Fibroblast of lung (primary cell): ENCODE data around the gene FAM174C.

Experiments used
- EZH2 ChIP-seq: IDR thresholded peaks from 2 replicates; pipeline ENCODE4 v1.5.1; 2012; ENCODE audit warnings: low read length, control low read depth, mild to moderate bottlenecking; ENCODE audit errors: missing control alignments
- TF ChIP-seq, protein P1 (sequence below), 2 donors: IDR thresholded peaks in 1 of 2; conservative IDR thresholded peaks in 1 of 2; 1 replicate in 1 of 2; 2 replicates in 1 of 2; pipeline ENCODE4 v1.5.1; 2011 to 2012; ENCODE audit warnings: low read length in 2 of 2, control low read depth in 1 of 2, inconsistent platforms in 1 of 2, low read depth in 1 of 2, mild to moderate bottlenecking in 1 of 2

DNA sequence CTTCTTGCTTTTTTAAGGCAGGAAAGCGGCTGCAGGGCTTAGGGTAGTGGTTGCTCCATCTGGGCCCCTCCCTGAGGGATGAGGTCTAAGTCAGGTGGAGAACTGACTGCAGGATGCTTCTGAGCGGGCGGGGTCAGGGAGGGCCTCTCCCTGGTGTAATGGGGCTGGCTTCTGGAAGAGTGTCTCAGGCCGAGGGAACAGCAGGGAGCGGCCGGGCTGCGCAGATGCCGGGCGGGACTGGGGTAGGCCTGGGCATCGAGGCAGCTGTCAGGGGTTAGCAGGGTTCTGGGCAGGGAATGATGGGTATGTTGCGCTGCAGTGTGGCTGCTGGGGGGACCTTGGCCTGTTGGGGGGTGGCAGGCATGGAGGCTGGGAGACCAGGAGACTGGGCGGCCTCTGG is 2.7 kb downstream of the FAM174C start:
- no peak for TF ChIP-seq EZH2
- TF ChIP-seq, protein P1, sequence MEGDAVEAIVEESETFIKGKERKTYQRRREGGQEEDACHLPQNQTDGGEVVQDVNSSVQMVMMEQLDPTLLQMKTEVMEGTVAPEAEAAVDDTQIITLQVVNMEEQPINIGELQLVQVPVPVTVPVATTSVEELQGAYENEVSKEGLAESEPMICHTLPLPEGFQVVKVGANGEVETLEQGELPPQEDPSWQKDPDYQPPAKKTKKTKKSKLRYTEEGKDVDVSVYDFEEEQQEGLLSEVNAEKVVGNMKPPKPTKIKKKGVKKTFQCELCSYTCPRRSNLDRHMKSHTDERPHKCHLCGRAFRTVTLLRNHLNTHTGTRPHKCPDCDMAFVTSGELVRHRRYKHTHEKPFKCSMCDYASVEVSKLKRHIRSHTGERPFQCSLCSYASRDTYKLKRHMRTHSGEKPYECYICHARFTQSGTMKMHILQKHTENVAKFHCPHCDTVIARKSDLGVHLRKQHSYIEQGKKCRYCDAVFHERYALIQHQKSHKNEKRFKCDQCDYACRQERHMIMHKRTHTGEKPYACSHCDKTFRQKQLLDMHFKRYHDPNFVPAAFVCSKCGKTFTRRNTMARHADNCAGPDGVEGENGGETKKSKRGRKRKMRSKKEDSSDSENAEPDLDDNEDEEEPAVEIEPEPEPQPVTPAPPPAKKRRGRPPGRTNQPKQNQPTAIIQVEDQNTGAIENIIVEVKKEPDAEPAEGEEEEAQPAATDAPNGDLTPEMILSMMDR (conservative IDR thresholded peaks at IDR 0.05 in 1 of 2, IDR thresholded peaks at IDR 0.05 in 1 of 2; ENCODE audit: low read depth in 1 of 2, low read length in 2 of 2): no peak
